HG03025 (cell line): ENCODE measurements around the gene STPG4.
"Not testable (repeated sequence)": the region's sequence is repeated elsewhere in the genome, so short reads cannot be mapped to it uniquely, and the experiment has no call there.

Experiments used
- ATAC-seq: cut with Tn5 transposase; IDR thresholded peaks from one replicate; pipeline ENCODE4 v1.9.1; 2021; ENCODE audit warnings: mild to moderate bottlenecking, moderate library complexity; ENCODE audit not compliant: unreplicated experiment, low FRiP score

The STPG4 gene

DNA sequence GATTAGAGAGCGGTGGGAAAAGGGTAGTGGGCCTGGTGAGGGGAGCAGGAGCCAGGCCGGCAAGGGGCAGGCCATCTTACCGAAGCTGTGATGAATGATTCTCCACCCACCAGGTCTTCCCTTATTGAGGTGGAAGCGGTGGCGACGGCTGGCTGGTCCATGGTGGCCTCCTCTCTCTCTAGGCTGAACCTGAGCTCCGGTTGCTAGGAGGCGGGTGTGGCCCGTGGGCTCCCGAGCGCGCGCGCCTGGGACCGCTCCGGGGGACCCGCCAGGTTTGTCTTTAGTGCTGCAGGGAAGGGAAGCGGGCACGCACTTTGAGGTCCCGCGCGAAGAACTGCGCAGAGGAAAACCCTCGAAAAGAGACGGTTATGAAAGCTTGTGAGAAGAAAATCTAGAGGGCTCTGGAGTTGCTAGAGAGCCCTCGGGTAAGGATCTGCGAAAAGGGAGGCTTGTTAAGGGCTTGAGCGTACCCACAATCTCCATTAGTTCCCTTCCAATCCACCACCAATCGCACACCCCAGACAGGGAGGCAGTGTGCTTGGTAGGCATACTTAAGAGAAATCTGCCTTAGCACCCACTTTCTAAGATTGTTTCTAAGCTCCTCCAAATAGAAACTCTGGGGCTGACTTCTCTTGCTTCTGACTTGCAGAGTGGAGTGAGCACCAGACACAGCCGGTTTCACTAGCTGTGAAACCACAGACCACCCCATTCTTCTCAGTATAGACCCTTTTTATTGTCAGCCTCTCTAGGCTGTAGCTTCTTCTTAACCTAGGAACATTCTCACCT is at the start of gene STPG4:
STPG4 (minus strand) TSS at position 218 of the 786 bp plus-strand sequence; CDS start at position 161, 57 bp downstream.
- no peak for ATAC-seq

DNA sequence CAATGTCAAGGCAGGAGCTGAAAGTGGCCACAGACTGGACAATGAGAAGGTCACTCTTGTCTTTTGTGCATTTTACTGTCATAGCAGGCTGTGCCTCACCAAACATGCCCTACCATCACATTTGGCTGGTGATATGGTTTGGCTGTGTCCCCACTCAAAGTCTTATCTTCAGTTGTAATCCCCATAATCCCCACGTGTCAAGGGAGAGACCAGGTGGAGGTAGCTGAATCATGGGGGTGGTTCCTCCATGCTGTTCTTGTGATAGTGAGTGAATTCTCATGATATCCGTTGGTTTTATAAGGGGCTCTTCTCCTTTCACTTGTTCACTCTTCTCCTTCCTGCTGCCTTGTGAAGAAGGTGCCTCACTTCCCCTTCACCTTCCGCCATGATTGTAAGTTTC is 49.6 kb upstream of the STPG4 start:
- no peak for ATAC-seq

- no peak for ATAC-seq
Measured at GRCh38 chr2:47203995-47204394, 48.9 kb upstream of the STPG4 start.

- ATAC-seq: no peak
Measured at GRCh38 chr2:47201224-47201623, 46.1 kb upstream of the STPG4 start.

GRCh38 chr2:47198985-47199451 is 43.9 kb upstream of the STPG4 start:
- ATAC-seq: no peak

DNA sequence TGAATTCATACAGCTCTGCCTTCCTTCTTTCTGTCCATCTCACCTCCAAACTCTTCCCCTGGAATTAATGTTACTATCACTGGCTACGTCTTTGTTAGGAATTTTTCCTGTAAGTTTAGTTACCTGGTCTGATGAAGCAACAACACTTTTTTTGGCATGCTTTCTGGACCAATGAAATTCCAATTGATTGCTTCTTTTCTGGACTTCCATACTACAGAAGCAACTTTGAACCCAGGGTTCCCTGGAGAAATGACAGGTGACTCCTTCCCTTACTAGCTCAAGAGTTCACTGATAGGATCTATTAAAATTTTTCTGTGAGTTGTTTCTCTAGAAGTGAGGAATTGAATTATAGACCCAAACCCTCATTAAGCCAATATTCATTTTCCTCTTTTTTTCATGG is 41.4 kb upstream of the STPG4 start:
- no peak for ATAC-seq

DNA sequence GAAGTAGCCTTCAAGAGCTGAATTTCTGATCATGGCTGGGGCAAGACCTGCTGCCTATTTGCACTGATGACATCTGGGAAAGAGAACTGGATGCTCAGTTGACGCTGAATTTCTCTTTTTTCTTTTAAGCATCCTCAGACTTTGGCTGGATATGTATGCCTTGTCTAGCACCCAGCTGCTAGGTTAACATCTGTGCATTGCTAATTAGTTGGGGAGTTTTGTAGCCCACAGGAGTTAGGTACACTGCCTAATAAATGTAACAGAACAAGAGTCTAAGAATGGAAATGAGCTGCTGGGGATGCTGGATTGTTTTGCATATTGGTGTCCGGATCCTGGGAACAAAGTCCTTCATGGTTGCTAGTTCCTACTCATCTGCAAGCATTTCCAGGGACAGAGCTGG is 40.9 kb upstream of the STPG4 start:
- no peak for ATAC-seq

DNA sequence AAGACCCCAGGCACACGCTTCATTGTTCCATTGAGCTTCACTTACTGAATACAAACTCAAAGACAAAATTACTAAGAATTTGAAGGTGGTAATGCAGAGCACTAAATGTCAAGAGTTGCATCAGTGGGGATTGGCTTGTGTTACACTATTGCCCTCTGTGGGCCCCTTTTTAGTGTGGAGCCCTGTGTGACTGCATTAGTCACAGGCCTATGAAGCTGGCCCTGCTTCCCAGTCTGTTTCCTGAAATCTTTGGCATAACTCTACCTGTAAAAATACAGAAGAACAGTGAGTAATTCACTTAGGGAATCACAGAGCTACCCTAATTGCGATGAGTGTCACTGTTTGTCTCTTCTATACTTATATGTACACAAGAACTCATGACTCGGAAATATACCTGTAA is 40.0 kb upstream of the STPG4 start:
- ATAC-seq: no peak

- ATAC-seq: no peak
Measured at GRCh38 chr2:47194410-47194809, 39.3 kb upstream of the STPG4 start.

DNA sequence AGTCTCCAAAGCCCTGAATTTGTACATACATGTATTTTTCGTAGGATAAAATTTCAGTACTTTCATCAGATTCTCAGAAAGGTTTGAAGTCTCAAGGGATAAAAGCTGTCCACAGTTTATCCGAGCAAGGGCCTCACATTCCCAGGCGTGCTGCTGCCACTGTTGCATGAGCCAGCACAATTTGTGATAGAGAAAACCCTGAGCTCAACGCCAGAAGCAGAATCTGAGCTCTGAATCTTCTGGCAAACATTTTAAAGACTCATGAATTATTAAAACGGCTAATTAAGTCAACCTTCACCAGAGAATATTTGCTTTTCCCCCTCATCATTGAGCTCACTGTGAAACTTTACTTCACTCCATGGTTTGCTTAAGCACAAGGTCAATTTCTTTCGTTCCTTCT is 38.5 kb upstream of the STPG4 start:
- ATAC-seq: no peak

- ATAC-seq: no peak
Measured at GRCh38 chr2:47190188-47190881, 35.2 kb upstream of the STPG4 start.

- ATAC-seq: no peak
Measured at GRCh38 chr2:47189635-47190034, 34.5 kb upstream of the STPG4 start.

GRCh38 chr2:47187069-47187468 is 32.0 kb upstream of the STPG4 start:
- no peak for ATAC-seq

GRCh38 chr2:47186351-47186750 is 31.2 kb upstream of the STPG4 start:
- ATAC-seq: no peak

- not testable (repeated sequence) for ATAC-seq
Measured at GRCh38 chr2:47185098-47185497, 30.0 kb upstream of the STPG4 start.

GRCh38 chr2:47181176-47181575 is 26.1 kb upstream of the STPG4 start:
- no peak for ATAC-seq

DNA sequence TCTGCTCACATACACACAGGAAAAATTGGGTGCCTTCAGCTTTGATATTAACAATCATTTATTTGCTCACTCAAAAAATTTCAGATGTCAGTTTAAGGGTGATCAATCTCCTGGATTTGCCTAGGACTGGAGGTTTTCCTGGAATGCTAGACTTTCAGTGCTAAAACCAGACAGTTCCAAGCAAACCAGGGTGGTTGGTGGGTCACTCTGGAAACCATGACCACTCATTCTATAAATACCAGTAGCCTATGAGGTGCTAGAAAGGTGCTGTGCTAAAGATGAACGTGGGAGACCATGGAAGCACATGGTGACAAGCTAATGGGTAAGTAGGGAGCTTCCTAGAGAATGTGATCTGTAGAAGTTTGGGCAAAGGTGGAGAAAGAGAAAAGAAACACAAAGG is 25.4 kb upstream of the STPG4 start:
- ATAC-seq: no peak

- ATAC-seq: no peak
Measured at GRCh38 chr2:47179388-47179787, 24.3 kb upstream of the STPG4 start.

DNA sequence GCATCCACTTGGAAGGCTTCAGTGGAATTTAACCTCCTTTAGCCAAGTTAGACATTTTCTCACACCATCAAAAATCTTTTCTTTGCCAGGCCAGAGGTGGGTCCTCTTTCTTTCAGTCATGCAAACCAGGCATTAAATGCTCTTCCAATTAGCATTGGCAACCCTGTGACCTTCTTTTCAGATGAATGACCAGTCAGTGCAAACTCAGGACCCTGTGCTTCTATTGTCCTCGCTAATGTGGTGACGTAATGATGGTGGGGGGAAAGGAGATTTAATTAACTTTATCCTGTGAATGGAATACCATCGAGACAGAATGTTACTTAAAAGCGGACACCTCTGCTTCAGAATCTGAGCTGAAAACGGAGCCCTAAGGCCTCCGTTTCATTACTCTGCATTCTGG is 23.2 kb upstream of the STPG4 start:
- ATAC-seq: no peak

DNA sequence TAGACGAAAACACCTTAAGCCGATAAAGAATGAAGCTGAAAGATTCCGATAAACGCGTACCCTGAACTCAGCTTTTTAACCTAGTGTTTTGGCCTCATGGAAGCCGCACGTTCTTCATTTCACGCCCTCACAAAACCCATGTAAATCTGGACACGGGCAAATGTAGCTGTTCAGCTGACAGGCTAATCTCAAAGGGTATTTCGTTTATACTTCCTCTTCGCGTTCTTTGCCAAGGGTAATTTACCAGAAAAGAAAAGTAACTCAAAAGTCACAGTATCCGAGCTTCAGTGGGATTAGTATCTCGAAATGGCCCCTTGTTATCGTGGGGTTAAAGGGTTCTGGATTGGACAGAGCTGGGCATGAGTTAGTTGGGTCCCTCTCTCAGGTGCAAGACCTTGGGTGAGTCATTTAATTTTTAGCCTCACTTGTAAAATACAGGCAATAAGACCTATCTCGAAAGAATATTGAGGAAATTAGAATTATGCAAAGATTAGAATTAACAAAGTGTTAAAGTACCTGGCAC is 22.0 kb upstream of the STPG4 start:
- ATAC-seq: no peak

DNA sequence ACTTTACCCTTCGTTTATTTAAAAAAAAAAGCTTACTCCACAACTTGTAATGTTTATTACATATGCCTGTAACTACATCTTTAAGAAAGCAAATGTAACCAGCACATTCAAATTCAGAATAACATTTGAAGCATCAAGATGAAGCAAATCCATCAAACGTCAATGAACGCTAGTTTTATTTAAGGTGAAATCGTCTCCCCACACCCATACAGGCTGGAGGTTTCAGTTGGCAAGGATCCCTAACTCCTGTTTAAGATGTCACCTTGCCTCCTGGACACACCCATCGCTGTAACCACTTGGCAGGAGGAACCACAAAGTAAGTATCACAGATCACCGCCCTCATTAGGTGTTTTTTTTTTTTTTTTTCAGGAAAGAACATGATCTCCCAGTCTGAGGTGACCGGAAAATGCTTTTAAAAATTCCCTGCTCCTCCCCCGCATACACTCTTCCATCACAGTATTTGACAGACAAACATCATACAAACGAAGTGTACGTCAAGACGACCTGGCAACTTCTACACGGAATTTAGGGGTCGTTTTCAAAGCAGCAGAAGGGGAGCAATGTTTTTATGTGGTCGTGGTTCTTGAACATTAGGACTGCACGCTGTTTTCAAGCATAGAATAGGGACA is 19.7 kb upstream of the STPG4 start:
- ATAC-seq: no peak
